GM13976 (cell line): ENCODE data around the gene PRSS53.

ENCODE experiments used
- DNase-seq: peaks from one replicate; pipeline ENCODE4 v3.0.0; 2012; ENCODE audit warnings: low spot score
- in situ Hi-C: fragments of 300-500 bp; cut with MboI; formaldehyde crosslinking; loops from one replicate; pipeline ENCODE4 v1.12.0; 2022; ENCODE audit warnings: low sequenced_read_pairs, mixed read lengths, inconsistent platforms; ENCODE audit not compliant: unreplicated experiment
- TF ChIP-seq, protein P1 (sequence below): IDR thresholded peaks from 2 replicates; pipeline ENCODE4 v1.5.1; 2012; ENCODE audit warnings: borderline replicate concordance, mild to moderate bottlenecking; ENCODE audit not compliant: insufficient read depth; ENCODE audit errors: extremely low read depth, missing control alignments, control extremely low read depth

Gene PRSS53

DNA sequence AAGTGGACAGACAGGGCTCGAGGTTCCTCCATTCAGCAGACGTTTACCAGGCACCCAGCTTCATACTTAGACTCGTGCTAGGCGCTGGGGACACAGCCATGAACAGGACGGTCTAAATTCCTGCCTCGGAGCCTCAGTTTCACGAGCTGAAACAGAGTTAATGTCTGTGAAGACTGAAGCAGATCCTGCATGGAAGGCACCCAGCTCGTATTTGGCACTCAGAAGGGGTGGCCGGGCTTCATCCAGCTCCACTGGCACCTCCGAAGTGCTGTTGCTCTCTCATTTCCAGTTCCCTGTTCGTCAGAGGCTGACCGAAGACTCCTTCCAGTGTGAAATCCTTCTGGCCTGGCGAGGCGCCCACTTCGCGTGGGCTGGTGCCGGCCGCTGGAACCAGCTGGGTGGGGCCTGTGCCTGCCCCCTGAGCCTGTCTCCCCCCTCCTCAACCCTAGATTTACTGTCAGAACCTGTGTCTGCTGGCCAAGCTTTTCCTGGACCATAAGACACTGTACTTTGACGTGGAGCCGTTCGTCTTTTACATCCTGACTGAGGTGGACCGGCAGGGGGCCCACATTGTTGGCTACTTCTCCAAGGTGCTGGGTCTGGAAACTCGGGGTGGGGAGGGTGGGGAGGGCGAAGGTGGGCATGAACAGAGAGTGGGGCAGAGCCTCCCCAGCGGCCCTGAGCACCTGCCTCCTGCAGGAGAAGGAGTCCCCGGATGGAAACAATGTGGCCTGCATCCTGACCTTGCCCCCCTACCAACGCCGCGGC is 41.0 kb upstream of the PRSS53 start:
- in situ Hi-C loops: no loop called here
- TF ChIP-seq, protein P1, sequence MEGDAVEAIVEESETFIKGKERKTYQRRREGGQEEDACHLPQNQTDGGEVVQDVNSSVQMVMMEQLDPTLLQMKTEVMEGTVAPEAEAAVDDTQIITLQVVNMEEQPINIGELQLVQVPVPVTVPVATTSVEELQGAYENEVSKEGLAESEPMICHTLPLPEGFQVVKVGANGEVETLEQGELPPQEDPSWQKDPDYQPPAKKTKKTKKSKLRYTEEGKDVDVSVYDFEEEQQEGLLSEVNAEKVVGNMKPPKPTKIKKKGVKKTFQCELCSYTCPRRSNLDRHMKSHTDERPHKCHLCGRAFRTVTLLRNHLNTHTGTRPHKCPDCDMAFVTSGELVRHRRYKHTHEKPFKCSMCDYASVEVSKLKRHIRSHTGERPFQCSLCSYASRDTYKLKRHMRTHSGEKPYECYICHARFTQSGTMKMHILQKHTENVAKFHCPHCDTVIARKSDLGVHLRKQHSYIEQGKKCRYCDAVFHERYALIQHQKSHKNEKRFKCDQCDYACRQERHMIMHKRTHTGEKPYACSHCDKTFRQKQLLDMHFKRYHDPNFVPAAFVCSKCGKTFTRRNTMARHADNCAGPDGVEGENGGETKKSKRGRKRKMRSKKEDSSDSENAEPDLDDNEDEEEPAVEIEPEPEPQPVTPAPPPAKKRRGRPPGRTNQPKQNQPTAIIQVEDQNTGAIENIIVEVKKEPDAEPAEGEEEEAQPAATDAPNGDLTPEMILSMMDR: no peak
- DNase-seq: no peak

DNA sequence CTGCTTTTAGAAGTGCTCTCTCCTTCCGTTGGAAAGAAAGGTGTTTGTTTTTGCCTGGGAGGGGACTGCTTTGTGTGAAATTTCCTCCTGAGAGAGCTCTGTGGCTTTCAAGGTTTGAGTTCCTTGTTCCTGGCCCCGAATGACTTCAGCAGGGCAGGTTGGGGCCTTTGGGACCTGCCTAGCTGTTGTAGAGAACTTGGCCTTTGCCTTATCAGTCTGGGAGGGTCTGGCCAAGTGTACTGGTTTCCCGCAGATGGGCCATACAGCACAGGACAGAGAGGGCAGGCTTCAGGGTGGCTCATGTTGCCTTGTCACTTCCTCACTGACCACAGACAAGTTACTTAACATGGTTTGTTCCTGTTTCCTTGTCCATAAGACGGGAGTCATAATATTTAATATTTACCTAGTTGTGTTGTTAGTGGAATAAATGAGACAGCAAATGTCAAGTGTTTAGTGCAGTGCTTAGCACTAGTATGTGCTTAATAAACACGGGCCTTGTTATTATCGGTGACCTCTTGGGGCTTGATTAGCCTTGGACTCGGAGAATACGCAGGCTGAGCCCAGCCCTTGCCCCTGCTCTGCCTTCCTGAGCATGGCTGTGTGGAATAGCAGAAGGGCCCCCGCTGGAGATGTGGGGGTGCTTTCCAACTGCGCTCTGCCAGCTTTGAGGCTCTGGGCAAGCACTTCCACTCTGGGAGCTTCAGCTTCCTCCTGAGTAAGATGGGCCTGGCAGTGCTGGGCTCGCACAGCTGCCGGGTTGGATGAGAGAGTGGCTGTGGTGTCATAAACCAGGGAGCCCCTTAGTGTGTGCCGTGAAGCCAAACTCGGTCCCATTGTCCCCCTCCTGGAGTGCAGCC is 40.2 kb upstream of the PRSS53 start:
- TF ChIP-seq, protein P1: no peak
- no peak for DNase-seq
- in situ Hi-C loops: no loop called here

DNA sequence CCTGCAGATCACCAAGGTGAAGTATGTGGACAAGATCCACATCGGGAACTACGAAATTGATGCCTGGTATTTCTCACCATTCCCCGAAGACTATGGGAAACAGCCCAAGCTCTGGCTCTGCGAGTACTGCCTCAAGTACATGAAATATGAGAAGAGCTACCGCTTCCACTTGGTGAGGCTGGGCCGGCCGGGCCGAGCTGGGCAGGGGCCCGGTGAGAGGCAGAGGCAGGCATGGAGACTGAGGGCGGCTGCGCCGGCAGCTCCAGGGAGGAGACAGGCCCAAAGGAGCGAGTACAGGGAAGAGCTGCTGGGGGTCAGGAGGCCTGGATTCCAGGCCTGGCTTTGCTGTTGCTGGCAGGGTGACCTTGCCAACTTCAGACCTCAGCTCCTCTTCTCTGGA is 38.4 kb upstream of the PRSS53 start:
- TF ChIP-seq, protein P1: no peak
- in situ Hi-C loops: no loop called here
- DNase-seq: no peak

DNA sequence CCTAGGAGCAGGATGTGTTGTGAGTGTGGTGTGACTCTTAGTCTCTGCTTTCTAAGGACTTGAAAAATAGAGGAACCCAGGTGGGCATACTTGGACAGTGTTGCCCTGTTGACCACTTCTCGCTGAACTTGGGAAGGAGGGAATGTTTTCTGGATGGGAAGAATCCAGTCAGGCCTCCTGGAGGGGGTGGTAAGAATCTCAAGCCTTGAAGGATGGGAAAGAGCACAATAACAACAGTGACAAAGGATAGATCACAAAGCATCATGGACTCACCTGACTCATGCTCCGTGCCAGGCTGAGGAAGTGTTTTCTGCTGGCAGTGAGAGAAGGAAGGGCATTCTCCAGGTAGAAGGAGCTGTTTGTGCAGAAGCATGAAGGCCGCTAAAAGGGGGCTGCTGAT is 37.1 kb upstream of the PRSS53 start:
- TF ChIP-seq, protein P1: no peak
- DNase-seq: no peak
- in situ Hi-C loops: no loop called here

DNA sequence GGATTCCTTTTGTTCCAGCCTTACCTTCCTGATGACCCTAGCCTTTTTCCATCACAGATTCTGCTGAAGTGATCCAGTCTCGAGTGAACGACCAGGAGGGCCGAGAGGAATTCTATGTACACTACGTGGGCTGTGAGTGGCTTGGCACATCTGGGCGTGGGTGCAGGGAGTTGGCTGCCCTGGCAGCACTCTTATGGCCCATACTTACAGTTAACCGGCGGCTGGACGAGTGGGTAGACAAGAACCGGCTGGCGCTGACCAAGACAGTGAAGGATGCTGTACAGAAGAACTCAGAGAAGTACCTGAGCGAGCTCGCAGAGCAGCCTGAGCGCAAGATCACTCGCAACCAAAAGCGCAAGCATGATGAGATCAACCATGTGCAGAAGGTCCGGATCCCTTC is 31.4 kb upstream of the PRSS53 start:
- TF ChIP-seq, protein P1: no peak
- in situ Hi-C loops: no loop called here
- no peak for DNase-seq

DNA sequence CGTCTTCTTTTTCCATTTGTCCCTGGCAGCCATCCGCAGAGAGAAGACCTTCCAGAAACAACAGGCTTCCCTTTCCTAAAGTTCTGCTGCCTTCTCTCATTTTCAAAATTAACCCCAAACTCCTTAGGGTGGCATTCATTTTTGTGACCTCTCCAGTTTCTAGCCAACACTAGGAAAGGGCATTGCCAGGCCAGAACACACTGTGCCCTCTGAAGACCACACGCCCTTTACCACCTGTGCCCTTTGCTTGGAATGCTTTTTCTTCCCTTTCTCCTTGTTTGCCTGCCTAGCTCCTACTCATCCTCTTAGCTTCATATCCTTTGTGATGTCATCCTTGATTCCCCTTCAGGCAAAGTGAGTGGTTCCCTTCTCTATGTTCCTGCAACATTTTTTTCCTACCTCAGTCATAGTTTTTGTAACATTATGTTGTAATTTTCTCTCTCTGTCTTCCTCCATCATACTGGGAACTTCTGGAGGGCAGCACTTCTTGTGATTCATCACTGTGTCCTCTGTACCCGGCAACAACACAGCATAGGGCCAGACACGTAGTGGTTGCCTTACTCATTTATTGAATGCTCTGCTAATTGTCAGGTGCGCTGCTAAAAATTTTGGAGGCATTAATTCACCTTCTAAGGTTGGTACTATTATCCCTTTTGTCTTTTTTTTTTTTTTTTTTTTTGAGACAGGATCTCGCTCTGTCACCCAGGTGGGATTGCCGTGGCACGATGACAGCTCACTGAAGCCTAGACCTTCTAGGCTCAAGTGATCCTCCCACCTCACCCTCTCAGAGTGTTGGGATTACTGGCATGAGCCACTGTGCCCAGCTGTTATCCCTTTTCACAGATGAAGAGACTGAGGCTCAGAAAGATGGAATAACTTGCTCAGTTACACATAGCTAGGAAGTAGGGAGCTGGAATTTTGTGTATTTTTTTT is 29.7 kb upstream of the PRSS53 start:
- no peak for DNase-seq
- in situ Hi-C loops: no loop called here
- TF ChIP-seq, protein P1: no peak
